HG03439 (cell line): ENCODE results near the gene MED26.

Experiments used
- ATAC-seq: cut with Tn5 transposase; IDR thresholded peaks from one replicate; pipeline ENCODE4 v1.9.1; 2021; ENCODE audit warnings: mild to moderate bottlenecking, moderate library complexity; ENCODE audit not compliant: unreplicated experiment

Gene MED26

GRCh38 chr19:16542045-16542909 is 85.7 kb downstream of the MED26 start, which contains the start of gene CHERP:
Gene CHERP (minus strand): TSS chr19:16542437. CDS start chr19:16542378, 59 bp downstream.
- ATAC-seq = peak; percentile 63

GRCh38 chr19:16541526-16542044 is 86.4 kb downstream of the MED26 start:
- no peak for ATAC-seq

- ATAC-seq = no peak
Measured at GRCh38 chr19:16540948-16541347, 87.1 kb downstream of the MED26 start.

GRCh38 chr19:16537111-16537510 is 90.9 kb downstream of the MED26 start:
- ATAC-seq = no peak

- no peak for ATAC-seq
Measured at GRCh38 chr19:16536130-16536529, 91.9 kb downstream of the MED26 start.

GRCh38 chr19:16535381-16535780 is 92.6 kb downstream of the MED26 start:
- ATAC-seq = no peak

- no peak for ATAC-seq
Measured at GRCh38 chr19:16532440-16533234, 95.4 kb downstream of the MED26 start.

GRCh38 chr19:16531380-16531669 is 96.7 kb downstream of the MED26 start:
- no peak for ATAC-seq

GRCh38 chr19:16530540-16531379 is 97.2 kb downstream of the MED26 start:
- no peak for ATAC-seq

- no peak for ATAC-seq
Measured at GRCh38 chr19:16529466-16530144, 98.4 kb downstream of the MED26 start.

GRCh38 chr19:16527971-16528521 is 100.0 kb downstream of the MED26 start:
- ATAC-seq = no peak

- ATAC-seq = no peak
Measured at GRCh38 chr19:16527334-16527935, 100.6 kb downstream of the MED26 start.

- ATAC-seq = no peak
Measured at GRCh38 chr19:16525751-16526481, 102.1 kb downstream of the MED26 start.

GRCh38 chr19:16524991-16525734 is 102.8 kb downstream of the MED26 start:
- no peak for ATAC-seq
